ENCODE data around the gene COLEC12.

- TF ChIP-seq POLR2AphosphoS5 (IDR thresholded peaks at IDR 0.05; ENCODE audit: low read depth, low read length) = no peak
- TF ChIP-seq CTCF (IDR thresholded peaks at IDR 0.05 in 2 of 3, conservative IDR thresholded peaks at IDR 0.05 in 1 of 3; ENCODE audit: borderline replicate concordance in 1 of 3, insufficient read depth in 1 of 3, low read depth in 2 of 3, low read length in 2 of 3) = no peak
- no peak for TF ChIP-seq CEBPB (IDR thresholded peaks at IDR 0.05; ENCODE audit: low read depth)
- no peak for TF ChIP-seq EZH2 (IDR thresholded peaks at IDR 0.05)
- TF ChIP-seq ATF3 (IDR thresholded peaks at IDR 0.05) = no peak
- no peak for TF ChIP-seq SIN3A (IDR thresholded peaks at IDR 0.05; ENCODE audit: low read depth)
- no peak for TF ChIP-seq JUND (IDR thresholded peaks at IDR 0.05)
- TF ChIP-seq EGR1 (IDR thresholded peaks at IDR 0.05; ENCODE audit: low read depth) = no peak
These were observed 226.2 kb downstream of the COLEC12 start for GRCh38 chr18:274313-274712.

Data from HCT116 (cell line).